K562 (cell line): ENCODE data around the gene FAM120AOS. TPM values are rescaled to one million over a fixed set of nuclear protein-coding genes. Genes with fewer than 3 reads are reported as not detected.

ENCODE experiments used
- polyA plus RNA-seq, 8 experiments: library from polyadenylated mRNA; depleted of rRNA in 4 of 8; stranded (reverse) in 5 of 8; unstranded in 3 of 8; fragments of >200 nt; fragmentation: Nextera tagmentation in 2 of 8; fragmentation: Illumina TruSeq in 1 of 8; extraction: Ambion mirVana in 2 of 8; extraction: Trizol in 1 of 8; gene quantifications; 2 replicates each; pipeline versions ENCODE4 v1.2.1 to v1.2.3, GENCODE V29; 2011 to 2014; ENCODE audit warnings: inconsistent platforms in 1 of 8, missing spikeins in 1 of 8
- total RNA-seq, 7 experiments: library from RNA; depleted of rRNA in 6 of 7; stranded (reverse); fragments of >200 nt in 6 of 7; fragmentation: Illumina TruSeq in 2 of 7; extraction: Trizol in 2 of 7; gene quantifications; 2 replicates each; pipeline versions ENCODE4 v1.2.1 to v1.2.3, GENCODE V29; 2011 to 2021; ENCODE audit warnings: low replicate concordance in 1 of 7
- TF ChIP-seq, protein P1 (sequence below), 2 experiments: fragments of 450-650 bp in 1 of 2; sonication (generic) in 1 of 2; formaldehyde crosslinking in 1 of 2; IDR thresholded peaks; 2 replicates each; pipeline versions ENCODE4 v1.7.1 to v1.9.0; 2016 to 2022; ENCODE audit warnings: inconsistent platforms in 1 of 2, mild to moderate bottlenecking in 1 of 2, missing genetic modification reagents in 1 of 2

Gene FAM120AOS
- total and polyA plus RNA-seq, 9 of the 15 experiments (the other 6 are each of a cell fraction or from before 2014, with no cell fraction given), result 18.8 to 53.4 (median 41.4) TPM

DNA sequence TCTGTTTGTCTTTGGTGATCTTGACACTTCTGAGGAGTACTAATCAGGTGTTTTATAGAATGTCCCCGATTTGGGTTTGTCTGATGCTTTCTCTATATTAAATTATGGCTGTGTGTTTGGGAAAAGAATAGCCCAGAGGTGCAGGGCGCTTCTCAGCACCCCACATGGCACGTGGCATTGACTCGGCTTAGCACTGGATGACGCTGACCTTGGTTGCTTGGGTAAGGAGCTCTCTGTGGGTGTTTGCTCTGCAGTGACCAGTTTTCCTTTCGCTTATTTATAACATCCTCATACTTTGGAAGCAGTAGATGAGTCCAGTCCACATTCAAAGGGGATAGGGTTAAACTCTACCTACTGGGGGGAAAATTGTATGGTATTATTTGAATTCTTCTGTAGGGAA, 12.5 kb upstream of the FAM120AOS start (continued):
- TF ChIP-seq, protein P1, sequence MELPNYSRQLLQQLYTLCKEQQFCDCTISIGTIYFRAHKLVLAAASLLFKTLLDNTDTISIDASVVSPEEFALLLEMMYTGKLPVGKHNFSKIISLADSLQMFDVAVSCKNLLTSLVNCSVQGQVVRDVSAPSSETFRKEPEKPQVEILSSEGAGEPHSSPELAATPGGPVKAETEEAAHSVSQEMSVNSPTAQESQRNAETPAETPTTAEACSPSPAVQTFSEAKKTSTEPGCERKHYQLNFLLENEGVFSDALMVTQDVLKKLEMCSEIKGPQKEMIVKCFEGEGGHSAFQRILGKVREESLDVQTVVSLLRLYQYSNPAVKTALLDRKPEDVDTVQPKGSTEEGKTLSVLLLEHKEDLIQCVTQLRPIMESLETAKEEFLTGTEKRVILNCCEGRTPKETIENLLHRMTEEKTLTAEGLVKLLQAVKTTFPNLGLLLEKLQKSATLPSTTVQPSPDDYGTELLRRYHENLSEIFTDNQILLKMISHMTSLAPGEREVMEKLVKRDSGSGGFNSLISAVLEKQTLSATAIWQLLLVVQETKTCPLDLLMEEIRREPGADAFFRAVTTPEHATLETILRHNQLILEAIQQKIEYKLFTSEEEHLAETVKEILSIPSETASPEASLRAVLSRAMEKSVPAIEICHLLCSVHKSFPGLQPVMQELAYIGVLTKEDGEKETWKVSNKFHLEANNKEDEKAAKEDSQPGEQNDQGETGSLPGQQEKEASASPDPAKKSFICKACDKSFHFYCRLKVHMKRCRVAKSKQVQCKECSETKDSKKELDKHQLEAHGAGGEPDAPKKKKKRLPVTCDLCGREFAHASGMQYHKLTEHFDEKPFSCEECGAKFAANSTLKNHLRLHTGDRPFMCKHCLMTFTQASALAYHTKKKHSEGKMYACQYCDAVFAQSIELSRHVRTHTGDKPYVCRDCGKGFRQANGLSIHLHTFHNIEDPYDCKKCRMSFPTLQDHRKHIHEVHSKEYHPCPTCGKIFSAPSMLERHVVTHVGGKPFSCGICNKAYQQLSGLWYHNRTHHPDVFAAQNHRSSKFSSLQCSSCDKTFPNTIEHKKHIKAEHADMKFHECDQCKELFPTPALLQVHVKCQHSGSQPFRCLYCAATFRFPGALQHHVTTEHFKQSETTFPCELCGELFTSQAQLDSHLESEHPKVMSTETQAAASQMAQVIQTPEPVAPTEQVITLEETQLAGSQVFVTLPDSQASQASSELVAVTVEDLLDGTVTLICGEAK (IDR thresholded peaks at IDR 0.05), result no peak
- TF ChIP-seq, protein P1 (CRISPR knock-in tag; IDR thresholded peaks at IDR 0.05), result no peak
- TF ChIP-seq, all 486 proteins: peak for 0
